Stimulated activated CD8-positive, alpha-beta memory T cell treated with anti-CD3 and anti-CD28 coated beads, Interleukin-4, amount 100 ng/mL, for 24 hours (primary cell): ENCODE data around the gene CDHR1.

ENCODE experiments used
- DNase-seq: peaks from one replicate; pipeline ENCODE4 v3.0.0-alpha.2; 2020; ENCODE audit warnings: low read depth

Gene CDHR1

DNA sequence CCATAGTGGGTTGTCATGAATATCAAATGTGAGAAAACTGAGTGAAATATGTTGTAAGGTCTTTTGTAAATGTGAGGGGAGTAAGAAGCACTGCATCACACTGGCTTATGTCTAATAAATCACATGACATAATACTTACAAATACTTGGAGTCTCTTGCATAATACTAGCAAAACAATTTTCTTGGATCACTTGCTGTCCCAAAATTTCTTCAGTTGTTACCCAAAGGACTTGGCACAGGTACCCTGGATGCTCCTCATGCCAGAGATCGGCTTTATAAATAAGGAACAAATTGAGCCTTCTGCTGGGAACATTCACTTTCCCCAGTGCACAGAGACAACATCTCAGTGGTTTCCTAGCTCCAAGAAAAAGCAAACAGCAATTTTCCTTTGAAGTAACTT, 36.0 kb downstream of the CDHR1 start:
- no peak for DNase-seq

DNA sequence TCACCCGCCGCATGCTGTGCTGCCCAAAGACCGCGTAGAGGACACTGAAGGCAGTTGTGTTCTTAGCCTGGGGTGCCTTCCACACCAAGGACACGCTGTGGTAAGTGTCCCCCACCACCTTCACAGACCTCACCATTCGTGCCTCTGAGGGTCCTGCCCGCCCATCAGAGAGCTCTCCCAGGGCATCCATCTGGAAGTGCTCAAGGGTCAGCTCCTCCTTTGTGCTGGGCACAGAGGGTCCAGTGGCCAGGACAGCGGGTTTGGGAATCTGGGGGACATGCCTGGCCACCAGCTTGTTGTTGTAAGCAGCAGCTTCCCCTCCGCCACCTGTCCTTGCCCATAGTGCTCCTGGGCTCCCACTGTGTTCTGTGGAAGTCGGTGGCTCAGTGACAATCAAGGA, 38.0 kb downstream of the CDHR1 start:
- DNase-seq = no peak

DNA sequence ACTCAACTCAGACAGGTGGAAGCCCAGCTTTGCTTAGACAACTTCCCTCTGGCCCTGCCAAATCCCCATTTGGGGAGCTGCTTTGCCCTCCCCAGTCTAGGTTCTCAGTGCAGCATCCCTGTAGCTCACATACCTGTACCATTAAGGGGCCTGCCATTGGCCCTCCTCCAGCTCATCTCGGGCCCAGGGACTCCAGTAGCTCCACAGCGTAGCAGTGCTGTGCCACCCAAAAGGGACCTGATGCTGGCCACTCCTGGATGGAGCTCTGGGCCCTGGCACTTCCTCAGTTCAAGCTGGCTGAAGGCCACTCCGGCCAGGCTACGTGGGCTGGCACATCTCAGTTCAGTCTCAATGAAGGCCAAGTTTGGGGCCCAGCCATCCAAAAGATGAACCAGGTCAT, 39.6 kb downstream of the CDHR1 start:
- no peak for DNase-seq

DNA sequence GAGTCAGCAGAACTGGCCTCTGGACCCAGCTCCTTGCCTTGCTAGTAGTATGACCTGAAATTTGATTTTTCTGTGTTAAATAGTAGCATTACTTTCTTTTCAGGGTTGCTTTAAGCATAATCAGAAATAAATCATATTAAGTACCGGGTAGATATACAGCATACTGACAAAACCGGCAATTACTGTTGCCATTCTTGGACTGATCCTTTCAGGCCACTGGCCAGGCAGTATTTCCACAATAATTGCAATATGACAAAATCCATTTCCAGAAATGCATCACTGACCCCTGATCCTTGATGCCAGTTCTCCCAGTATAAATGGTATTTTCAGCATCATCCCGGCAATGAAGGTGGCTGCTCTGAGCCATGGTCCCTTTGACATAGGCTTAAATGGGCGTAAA, 40.1 kb downstream of the CDHR1 start:
- no peak for DNase-seq

DNA sequence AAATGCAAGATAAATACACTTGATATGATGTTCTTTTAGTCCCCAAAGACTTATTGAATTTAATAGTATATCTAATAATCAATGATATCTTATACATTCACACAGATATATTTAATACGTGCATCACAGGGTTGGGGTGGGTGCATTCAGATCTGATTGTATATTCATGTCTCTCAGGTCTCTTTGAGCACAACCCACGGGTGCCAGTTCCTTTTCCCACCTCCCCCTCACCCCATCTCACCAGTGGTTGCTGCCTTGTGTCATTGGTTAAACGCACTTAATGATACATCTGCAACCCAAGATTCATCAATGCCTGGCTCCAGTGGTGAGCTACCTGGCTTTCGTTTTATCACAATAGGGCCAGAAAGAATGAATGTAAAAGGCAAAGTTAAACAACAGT, 40.8 kb downstream of the CDHR1 start:
- no peak for DNase-seq

DNA sequence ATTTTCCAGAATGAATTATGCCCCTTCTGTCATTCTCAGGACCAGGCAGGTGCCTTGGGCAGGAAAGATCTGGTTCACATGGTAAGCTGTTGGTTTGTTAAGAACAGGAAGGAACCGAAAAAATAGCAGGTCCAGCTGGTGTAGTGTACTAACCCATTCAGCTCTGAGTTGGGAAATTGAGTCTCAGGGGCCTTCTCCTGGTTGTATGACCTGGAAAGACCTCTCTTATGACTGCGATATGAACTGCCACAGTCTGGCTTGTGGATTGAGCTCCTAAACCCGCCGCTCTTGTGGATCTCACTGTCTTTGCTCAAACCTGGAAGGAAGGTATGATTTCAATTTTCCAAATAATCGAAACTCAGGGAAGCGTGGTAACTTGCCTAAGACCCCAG, 42.5 kb downstream of the CDHR1 start:
- DNase-seq = no peak

DNA sequence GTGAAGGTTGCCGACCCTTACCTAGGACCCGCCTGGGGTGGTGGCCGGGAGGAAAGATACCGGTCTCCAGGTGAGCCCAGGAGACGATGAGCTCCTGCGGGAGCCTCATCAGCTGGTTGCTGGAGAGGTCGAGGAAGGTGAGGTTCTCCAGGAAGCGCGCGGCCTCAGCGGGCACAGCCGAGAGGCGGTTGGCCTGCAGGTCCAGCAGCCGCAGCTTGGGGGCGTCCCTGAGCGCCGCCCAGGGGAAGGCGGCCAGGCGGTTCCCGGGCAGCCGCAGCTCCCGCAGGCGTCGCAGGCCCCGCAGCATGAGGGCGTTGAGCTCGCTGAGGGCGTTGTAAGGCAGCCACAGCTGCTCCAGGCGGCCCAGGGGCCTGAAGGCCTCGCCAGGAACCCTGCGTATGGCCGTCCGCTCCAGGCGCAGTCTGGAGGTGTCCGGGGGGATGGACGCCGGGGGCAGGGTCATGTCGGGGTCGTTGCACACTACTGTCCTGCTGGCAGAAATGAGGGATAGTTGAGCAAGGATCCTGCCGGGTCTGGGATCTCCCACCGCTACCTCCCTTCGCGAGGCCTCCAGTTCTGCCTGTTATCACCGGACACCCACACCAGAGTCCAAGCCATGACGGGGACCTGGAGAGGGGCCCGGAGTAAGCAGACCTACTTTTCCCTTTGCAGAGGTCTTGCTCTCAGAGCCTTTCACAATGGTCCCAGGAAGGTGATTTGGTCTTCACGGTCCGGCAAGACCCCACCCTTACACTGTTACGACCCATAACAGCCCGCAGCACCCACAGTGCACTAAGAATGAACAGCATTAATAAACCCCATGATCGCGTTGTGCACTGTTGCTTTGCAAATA, 43.1 kb downstream of the CDHR1 start:
- no peak for DNase-seq

DNA sequence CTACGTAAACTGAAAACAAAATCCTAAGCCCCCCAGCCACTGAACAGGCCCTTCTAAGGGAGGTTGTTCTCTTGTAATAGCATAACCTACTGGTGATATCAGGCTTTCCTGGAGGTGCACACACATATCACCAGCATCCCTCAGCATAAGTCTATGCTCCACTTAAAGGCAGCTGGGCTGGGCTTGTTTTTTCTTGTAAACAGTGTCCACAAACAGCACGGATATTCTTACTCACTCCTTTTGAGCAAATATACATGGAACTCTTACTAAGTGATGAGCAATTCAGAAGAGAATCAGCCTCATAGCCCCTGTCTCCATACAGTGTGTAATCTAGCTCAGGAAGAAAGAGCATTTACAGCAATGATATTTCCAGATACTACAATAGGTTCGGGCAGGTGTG, 44.6 kb downstream of the CDHR1 start:
- DNase-seq = no peak

DNA sequence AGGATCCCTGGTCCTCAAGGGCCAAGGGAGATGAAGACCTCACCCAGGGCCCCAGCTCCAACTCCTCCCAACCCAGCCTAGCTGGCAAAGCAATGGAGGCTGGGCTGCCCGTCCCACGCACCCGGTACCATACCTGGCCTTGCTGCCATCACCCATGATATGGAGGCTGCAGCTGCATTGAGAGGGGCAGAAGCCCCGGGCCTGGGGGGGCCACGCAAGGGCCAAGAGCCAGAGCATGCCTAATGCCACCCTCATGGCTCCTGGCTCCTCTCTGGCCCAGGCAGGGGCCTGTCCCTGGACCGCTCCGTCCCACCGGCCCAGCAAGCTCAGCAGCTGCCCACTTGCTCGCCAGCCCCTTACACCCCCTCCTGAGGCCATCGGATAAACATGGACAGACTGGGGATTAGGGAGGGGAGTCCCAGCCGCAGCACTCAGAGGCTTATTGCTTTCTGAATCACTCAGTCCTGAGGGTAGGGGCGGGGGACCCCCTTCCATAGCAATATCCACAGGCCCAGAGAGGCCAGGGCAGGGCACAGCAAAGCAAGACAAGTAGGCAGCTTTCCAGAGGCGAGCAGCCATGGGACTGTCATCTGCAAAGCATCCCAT, 47.0 kb downstream of the CDHR1 start, which contains the start of gene LRIT1:
Gene LRIT1, minus strand, starts transcription at position 362 of the 606 bp plus-strand sequence. Its CDS starts 107 bp downstream, at position 255.
- no peak for DNase-seq

DNA sequence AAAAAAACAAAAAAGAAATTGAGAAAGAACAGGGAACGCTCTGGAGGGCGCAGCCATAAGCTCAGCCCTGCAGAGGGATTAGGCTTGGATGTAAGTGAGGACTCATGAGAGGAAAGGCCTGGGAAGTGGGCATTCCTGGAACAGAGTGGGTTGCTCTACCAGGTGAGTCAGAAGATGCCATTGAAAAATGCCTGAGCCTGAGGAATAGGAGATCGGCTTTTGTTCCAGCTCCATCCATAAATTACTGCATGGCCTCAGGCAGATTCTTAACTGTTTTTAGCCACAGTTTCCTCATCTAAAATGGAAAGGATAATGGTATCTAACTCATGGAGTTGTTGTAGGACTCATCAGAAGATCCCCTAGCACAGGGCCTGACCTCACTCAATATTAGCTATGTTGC, 49.4 kb downstream of the CDHR1 start:
- DNase-seq = no peak

DNA sequence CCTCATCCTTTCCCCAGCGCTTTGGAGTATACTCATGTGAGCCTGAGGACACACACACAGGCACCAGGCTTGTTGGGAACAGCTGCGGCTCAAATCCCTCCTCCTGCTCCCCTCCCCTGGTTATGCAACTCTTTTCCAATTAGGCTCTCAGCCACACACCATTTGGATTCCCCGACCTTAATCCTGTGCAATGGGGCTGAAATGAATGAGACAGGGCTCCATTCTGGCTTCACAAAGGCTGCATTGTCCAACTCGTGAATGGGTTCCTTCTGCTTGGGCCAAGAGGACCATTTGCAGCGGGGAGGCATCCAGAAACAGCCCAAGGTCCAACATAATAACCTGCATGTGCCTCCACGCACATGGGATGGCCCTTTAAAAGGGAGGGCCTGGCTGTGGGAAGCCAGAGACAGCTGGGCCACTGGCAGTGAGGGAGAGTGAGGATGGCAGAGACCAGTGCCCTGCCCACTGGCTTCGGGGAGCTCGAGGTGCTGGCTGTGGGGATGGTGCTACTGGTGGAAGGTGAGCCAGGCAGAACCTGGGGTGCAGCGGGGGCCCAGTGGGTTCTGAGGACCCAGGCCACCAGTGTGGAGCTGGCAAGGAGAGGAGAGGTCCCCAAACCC, 50.4 kb downstream of the CDHR1 start, which contains the start of gene RGR:
Gene RGR, plus strand, starts transcription at position 403 of the 620 bp plus-strand sequence. Its CDS starts 38 bp downstream, at position 441.
- DNase-seq = no peak

DNA sequence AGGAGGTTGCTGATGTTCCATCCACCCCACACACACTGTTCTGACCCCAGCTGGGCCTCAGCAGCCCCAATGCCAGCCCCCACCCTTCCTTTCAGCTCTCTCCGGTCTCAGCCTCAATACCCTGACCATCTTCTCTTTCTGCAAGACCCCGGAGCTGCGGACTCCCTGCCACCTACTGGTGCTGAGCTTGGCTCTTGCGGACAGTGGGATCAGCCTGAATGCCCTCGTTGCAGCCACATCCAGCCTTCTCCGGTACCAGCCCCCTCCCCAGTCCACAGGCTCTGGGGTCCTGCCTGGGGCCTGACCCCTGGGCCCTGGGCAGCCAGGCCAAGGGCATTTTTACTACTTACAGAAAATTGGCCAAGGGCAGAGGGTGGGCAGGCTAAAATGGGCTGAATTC, 53.2 kb downstream of the CDHR1 start:
- DNase-seq = no peak

DNA sequence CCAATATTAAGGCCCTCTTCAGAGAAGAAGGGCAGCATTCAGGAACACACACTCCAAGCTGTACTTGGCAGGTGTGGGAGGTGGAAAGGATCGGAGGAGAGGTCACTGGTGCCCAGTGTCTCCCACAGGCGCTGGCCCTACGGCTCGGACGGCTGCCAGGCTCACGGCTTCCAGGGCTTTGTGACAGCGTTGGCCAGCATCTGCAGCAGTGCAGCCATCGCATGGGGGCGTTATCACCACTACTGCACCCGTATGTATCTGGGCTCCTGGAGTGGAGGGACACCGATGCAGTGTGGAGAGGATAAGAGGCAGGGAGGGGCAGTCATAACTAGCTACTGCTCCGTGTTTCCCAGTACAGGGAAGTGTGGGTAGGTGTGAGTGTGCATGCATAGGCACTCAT, 54.5 kb downstream of the CDHR1 start:
- DNase-seq = no peak

DNA sequence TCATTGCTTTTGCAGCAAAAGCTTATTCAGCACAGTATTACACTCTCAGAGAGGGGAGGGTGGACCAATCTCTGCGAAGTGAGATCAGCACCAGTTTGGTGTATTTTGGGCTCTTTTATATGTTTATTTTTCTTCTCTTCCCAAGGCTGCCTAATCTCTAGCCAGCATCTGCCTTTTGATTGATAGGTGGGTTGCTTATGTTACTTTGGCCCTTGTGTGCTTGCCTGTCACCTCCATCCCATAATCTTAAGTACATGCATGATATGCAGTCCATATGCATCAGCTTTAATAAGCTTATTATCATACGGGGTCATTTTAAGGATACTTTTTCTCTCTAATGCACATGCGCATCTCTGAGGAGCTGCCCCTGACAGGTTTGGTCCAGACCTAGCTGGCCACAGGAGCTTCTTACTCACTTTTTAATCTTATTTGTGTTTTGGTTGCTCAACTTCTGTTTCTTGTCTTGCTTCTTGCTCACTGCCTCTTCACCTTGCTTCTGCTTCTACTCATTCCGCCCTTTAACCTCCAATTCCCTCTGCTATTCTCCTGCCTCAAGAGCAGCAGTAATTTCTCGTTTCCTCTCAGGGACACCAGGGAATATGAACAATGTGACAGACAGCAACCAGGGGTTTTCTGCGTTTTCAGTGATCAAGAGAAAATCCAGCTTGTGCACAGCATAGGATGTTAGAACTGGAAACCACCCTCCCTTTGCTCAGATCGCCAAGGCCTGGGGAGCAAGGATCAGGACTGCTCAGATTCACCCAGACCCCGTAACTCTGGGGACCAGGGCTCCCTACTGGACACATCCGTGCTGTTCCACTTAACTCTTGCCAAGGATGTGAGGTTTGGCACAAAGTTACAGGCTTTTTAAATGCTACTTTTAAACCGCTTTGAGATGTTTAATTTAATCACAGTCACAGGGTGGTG, 60.5 kb downstream of the CDHR1 start:
- no peak for DNase-seq

DNA sequence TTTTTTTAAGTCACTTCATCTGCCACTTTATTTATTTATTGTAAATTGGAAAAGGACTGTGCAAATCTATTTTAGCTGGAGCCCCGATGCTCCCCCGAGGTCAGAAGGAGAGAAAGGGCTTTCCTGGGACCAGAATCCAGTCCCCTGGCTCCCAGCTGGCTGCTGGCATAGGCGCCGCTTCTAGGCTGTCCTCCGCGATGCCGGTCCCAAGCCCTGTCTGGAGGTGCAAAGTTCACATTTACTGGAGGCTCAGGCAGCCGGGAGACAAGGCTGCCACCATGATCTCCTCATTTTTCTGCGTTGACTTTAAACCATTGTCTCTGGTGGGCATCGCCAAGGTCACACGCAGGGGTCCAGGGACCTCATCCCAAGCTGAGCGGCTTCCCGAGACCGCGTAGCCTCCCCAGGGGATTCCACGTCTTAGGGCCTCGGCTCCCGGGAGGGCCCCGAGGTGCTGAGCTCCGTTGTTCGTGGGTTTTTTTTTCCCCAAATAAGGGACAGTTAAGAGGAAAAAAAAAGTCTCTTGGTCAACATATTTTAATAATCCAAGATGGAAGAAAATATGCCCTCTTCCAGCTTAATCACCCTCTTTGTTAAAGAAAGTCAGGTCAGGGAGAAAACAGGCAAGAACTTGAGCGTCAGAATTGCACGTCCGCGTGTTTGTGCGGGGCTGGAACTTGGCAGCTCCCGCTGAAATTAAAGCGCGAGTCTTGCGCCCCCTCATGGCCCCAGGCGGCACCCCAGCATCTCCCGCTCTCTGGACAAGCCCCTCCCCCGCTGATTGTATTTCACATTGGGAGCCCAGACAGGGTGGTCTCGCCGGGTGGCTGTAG, 62.4 kb downstream of the CDHR1 start:
- peak; percentile 42 for DNase-seq

DNA sequence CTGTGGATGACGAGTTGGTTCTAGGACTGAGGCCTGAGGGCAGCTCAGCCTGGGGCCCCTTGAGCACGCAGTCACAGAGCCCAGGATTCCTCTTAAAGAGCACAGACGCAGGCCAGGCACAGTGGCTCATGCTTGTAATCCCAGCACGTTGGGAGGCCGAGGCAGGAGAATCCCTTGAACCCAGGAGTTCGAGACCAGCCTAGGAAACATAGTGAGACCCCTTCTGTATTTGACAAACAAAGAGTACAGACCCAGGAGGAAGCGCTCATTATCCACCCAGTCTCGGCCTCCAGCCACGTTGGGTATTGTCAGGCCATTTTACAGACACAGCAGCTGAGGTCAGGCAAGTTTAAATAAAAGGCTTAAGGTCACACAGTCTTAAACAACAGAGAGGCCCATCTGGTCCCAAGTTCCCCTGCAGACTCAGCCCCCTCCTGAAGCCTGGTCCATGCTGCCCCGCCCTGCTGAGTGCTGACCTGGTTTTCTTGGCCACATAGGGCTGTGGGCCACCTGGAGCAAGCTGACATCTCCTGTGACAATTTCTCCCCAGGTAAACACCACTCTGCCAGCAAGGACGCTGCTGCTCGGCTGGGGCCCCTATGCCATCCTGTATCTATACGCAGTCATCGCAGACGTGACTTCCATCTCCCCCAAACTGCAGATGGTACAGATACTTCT, 63.1 kb downstream of the CDHR1 start:
- no peak for DNase-seq

DNA sequence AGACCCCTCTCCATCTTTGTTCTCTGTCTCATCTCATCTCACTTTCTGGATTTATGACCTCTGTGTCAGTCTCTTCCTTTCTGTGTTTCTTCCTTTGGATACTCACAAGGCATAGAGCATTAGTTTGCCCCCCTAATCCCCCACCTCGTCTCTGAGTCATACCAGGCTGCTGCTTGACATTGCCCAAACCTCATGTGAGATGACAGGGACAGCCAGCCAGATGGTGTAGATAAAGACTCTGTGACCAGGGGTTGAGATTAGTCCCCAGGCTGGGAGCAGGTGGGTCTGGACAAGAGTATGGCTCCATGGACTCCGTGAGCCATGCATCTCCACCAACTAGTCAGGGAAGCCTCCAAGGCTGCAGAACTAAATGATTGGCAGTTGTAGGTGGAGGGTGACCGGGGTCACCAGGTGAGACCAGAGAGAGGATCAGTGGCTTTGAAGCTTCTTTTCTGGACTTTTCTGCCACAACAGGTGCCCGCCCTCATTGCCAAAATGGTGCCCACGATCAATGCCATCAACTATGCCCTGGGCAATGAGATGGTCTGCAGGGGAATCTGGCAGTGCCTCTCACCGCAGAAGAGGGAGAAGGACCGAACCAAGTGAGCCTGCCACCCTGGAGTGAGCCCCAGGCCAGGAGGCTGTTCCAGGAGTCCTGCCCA, 63.8 kb downstream of the CDHR1 start:
- no peak for DNase-seq

DNA sequence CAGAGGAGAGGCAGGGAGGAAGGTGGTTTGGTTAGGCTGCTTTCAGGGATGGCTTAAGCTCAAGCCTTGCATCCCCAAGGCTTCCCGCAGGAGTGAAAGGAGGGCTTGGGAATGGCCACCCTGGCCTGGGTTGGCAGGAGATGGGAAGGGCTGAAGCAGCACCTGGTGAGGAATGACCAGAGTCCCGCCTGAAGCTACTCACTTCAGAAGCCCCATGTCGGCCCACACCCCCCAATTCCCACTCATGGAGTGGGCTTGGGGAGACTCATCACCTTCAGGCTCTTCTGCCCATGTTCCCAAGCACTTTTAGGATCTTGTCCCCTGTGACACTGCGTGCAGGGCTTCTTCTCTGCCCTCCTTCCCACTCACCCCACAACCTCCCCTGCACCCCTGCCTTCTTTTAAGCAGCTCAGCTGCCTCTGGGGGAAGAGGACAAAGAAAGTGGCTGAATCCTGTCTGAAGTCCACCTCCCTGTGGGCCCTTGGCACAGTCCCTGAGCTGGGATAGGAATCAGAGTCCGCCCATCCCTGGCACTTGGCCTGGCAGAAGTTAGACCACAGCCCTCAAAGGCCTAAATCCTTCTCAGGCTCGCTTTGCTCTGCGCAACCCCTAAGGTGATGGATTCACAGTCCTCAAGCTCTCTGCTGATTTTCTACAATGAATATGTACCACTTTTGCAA, 67.0 kb downstream of the CDHR1 start:
- DNase-seq = no peak

DNA sequence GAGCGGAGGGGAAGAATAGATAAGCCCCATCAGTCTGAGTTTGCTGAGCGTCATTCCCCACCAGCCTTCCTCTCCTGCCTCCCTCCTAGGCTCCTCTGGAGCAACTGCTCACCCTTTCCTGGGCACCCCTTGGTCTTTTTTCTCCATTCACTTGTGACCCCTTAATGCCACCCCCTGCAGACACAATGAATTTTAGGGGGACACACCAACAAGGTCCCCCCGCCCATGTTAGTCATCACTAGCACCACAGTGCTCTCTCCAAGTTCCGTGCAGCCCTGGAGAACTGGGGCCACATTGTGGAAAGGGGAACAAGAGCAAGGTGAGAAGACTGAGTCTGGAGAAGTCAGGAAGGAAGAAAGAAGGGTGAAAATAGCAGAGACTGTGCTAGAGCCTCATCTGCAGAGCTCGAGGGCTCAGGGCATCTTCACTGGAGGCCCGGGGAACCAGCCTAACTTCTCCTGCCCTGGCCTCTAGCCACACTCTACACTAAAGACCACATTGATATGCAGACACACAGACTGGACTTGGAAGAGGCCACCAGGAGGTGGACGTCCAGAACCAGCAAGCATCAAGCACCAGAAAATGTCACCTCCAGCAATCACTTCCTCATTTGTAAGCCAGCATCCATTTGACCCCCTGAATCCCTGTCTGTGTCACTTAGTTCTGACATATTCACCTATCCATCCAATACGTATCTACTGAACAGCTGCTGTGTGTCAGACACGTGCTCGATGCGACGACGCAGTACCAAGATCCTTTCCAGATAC, 68.0 kb downstream of the CDHR1 start:
- no peak for DNase-seq
